Measurements from ENCODE around the gene SEC14L1. TPM values are rescaled to one million over a fixed set of nuclear protein-coding genes. Genes with fewer than 3 reads are reported as not detected.

SEC14L1 gene
- total RNA-seq, 1 donor from 2014 or later: 79.6 TPM

DNA sequence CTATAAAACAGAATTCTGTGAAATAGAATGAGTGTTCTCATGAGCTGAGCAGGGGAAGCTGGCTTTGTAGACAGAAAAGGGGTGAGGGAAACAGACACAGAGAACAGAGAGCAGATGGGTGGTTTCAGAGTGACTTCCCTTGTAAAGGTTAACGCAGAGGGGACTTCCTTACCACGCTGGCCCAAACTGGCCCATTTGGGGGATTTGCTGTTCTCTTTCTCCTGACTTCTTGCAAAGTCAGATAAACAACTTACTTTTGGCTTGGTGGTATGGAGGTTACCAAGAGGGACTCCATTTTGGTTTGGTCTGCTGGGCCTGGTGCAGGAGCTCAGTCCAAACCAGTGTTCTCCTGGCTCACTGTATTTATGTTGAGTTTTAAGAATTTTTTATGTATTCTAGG is 48.4 kb downstream of the SEC14L1 start:
- peaks cover 33% of the 10 kb centered on the region for H3K4me1 Mint-ChIP-seq
- no peaks in the 10 kb centered on the region for H3K9me3 Mint-ChIP-seq
- peak overlapping the region; percentile 79 for H3K27ac Mint-ChIP-seq
- peaks cover 39% of the 10 kb centered on the region for H3K36me3 Mint-ChIP-seq (ENCODE audit: low read depth)
- H3K4me3 Mint-ChIP-seq: peak overlapping the region; percentile 66
- no peaks in the 10 kb centered on the region for H3K27me3 Mint-ChIP-seq
- peak; percentile 81 for ATAC-seq (ENCODE audit: low read depth)
- POLR2A ChIA-PET: interaction anchor here (0.7 to 2.9 kb wide), 9 partner anchors 23 to 769 kb away, joined by 3 to 29 read pairs (median 4); partner anchors contain the start of genes SEC14L1 and TNRC6C
- intact Hi-C loops (cut with micrococcal nuclease): loop anchor here (2.0 kb wide), 1 partner anchor 48 kb away; the partner anchor contains the start of gene SEC14L1
- TF ChIP-seq, protein P1, sequence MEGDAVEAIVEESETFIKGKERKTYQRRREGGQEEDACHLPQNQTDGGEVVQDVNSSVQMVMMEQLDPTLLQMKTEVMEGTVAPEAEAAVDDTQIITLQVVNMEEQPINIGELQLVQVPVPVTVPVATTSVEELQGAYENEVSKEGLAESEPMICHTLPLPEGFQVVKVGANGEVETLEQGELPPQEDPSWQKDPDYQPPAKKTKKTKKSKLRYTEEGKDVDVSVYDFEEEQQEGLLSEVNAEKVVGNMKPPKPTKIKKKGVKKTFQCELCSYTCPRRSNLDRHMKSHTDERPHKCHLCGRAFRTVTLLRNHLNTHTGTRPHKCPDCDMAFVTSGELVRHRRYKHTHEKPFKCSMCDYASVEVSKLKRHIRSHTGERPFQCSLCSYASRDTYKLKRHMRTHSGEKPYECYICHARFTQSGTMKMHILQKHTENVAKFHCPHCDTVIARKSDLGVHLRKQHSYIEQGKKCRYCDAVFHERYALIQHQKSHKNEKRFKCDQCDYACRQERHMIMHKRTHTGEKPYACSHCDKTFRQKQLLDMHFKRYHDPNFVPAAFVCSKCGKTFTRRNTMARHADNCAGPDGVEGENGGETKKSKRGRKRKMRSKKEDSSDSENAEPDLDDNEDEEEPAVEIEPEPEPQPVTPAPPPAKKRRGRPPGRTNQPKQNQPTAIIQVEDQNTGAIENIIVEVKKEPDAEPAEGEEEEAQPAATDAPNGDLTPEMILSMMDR (IDR thresholded peaks at IDR 0.05): no peak
- DNase-seq: no peak
- CTCF ChIA-PET: interaction anchor here (1.4 kb wide), 1 partner anchor 101 kb away, joined by 5 read pairs; no protein-coding TSS in a partner anchor

DNA sequence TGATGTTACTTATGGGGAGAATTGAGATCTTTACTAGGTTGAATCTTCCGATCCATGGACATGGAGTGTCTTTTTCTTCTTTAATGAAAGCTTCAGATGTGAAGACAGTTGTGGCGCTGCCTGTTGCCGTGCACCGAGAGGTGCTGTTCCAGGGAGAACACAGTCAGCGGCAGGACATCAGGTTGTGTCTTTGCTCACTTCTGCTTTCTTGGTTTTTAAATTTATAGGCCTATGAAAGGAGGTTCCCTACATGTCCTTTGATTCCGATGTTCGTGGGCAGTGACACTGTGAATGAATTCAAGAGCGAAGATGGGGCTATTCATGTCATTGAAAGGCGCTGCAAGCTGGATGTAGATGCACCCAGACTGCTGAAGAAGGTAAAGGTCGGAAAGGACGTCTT is 49.8 kb downstream of the SEC14L1 start:
- intact Hi-C loops (cut with micrococcal nuclease): no loop called here
- H3K4me1 Mint-ChIP-seq: peaks cover 33% of the 10 kb centered on the region
- DNase-seq (no peak), ATAC-seq (ENCODE audit: low read depth) (no peak)
- H3K4me3 Mint-ChIP-seq: no peak overlapping the region
- no peaks in the 10 kb centered on the region for H3K27me3 Mint-ChIP-seq
- TF ChIP-seq, protein P1 (IDR thresholded peaks at IDR 0.05): no peak
- peaks cover 50% of the 10 kb centered on the region for H3K36me3 Mint-ChIP-seq (ENCODE audit: low read depth)
- H3K9me3 Mint-ChIP-seq: no peaks in the 10 kb centered on the region
- POLR2A ChIA-PET: interaction anchor here (1.0 kb wide), 1 partner anchor 102 kb away, joined by 3 read pairs; no protein-coding TSS in a partner anchor
- H3K27ac Mint-ChIP-seq: peak overlapping the region; percentile 18
- CTCF ChIA-PET: no interaction called here

DNA sequence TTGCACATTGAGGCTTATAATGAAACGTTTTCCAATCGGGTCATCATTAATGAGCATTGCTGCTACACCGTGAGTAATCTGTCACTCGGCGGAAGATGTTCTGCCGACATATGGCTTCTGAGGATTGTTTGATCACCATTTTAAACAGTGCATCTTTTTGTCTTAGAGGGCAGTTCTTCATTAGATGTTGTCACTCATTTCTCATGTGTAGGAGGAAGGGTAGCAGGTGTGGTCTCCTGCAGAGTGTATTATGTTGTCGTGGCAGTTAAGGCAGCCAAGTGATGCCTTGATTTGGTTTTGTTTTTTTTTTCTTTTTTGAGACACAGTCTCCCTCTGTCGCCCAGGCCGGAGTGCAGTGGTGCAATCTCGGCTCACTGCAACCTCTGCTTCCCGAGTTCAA is 50.5 kb downstream of the SEC14L1 start:
- H3K9me3 Mint-ChIP-seq: no peaks in the 10 kb centered on the region
- H3K4me1 Mint-ChIP-seq: peaks cover 33% of the 10 kb centered on the region
- H3K36me3 Mint-ChIP-seq (ENCODE audit: low read depth): peaks cover 57% of the 10 kb centered on the region
- intact Hi-C loops (cut with micrococcal nuclease): no loop called here
- no peak overlapping the region for H3K4me3 Mint-ChIP-seq
- DNase-seq (no peak), ATAC-seq (ENCODE audit: low read depth) (no peak)
- no peak overlapping the region for H3K27ac Mint-ChIP-seq
- TF ChIP-seq, protein P1 (IDR thresholded peaks at IDR 0.05): no peak
- ChIA-PET CTCF (no interaction called here), POLR2A (no interaction called here)
- H3K27me3 Mint-ChIP-seq: no peaks in the 10 kb centered on the region

- Mint-ChIP-seq H3K27me3 (no peaks in the 10 kb centered on the region), H3K4me3 (no peak overlapping the region), H3K27ac (no peak overlapping the region), H3K4me1 (peaks cover 22% of the 10 kb centered on the region), H3K9me3 (no peaks in the 10 kb centered on the region), H3K36me3 (ENCODE audit: low read depth) (peaks cover 80% of the 10 kb centered on the region)
- intact Hi-C loops (cut with micrococcal nuclease): no loop called here
- ChIA-PET CTCF (no interaction called here), POLR2A (no interaction called here)
- ATAC-seq (ENCODE audit: low read depth): no peak
- no peak for DNase-seq
- TF ChIP-seq, protein P1 (IDR thresholded peaks at IDR 0.05): no peak
These were observed 52.9 kb downstream of the SEC14L1 start for GRCh38 chr17:77193653-77194052.

GRCh38 chr17:77194179-77194578 is 53.4 kb downstream of the SEC14L1 start:
- intact Hi-C loops (cut with micrococcal nuclease): no loop called here
- POLR2A ChIA-PET: no interaction called here
- H3K4me1 Mint-ChIP-seq: peaks cover 17% of the 10 kb centered on the region
- no peak for DNase-seq
- TF ChIP-seq, protein P1 (IDR thresholded peaks at IDR 0.05): no peak
- peaks cover 84% of the 10 kb centered on the region for H3K36me3 Mint-ChIP-seq (ENCODE audit: low read depth)
- no peaks in the 10 kb centered on the region for H3K27me3 Mint-ChIP-seq
- no peak for ATAC-seq (ENCODE audit: low read depth)
- H3K9me3 Mint-ChIP-seq: no peaks in the 10 kb centered on the region
- CTCF ChIA-PET: no interaction called here
- H3K27ac Mint-ChIP-seq: no peak overlapping the region
- H3K4me3 Mint-ChIP-seq: no peak overlapping the region
